Fibroblast of peridontal ligament (primary cell): ENCODE results near the gene HCAR1.
"Not testable (repeated sequence)": the region's sequence is repeated elsewhere in the genome, so short reads cannot be mapped to it uniquely, and the experiment has no call there.

Experiments
- DNase-seq: peaks from one replicate; pipeline ENCODE4 v3.0.0-alpha.2; 2010; ENCODE audit errors: extremely low read depth

HCAR1 gene, protein sequence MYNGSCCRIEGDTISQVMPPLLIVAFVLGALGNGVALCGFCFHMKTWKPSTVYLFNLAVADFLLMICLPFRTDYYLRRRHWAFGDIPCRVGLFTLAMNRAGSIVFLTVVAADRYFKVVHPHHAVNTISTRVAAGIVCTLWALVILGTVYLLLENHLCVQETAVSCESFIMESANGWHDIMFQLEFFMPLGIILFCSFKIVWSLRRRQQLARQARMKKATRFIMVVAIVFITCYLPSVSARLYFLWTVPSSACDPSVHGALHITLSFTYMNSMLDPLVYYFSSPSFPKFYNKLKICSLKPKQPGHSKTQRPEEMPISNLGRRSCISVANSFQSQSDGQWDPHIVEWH

DNA sequence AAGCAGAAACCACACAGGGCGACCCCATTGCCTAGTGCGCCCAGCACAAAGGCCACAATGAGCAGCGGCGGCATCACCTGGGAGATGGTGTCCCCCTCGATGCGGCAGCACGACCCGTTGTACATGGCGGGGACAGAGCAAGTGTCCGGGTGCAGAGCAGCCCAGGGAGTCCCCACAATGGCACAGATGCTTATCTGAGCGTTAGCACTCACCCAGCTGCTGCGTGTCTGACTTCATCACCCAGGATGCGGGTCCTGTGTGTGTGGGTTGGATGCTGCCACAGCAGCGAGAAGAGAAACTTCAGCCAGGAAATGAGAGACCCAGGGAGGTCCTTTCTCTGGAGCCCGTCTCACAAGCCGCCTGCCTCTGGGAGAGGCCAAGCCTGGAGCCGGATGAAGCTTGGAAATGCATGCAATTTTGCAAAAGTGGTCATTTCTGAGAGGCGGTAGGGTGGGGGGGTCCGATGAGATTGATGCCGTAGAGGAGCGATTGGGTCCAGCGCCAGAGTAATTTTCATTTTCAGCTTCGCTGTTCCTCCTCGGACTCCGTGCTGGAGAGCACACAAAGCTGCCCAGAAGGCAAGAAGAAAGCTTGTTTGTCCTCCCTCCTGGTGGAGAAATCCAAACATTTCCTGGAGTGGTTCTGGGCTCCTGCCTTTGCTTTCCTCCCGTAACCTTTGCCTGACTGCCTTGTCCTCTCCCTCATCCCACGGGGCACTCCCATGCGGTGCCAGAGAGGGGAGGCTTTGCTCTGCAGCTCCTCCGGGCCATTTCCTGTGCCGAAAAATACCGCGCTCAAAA lies at the start of gene HCAR1:
Gene HCAR1, minus strand, starts transcription at position 630 of the 800 bp plus-strand sequence. Its CDS starts 505 bp downstream, at position 125.
- DNase-seq: peak; percentile 60

- no peak for DNase-seq
Measured at GRCh38 chr12:122757568-122757967, 26.9 kb upstream of the HCAR1 start.

GRCh38 chr12:122754790-122755189 lies 24.1 kb upstream of the HCAR1 start:
- no peak for DNase-seq

DNA sequence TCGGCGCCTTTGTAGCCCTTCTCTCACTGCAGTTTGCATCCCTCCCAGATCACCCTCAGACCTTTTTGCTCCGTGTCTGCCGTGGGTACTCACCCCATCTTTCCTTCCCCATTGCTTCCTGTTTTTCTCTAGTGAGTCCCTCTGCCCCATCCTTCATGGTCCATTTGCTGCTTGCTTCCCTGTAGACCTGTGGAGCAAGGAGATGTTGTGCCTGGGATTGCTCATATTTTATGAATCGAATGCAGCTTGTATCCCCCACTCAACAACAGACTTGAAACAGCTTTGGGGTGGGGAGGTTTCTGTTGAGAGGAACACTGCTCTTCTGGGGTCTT lies 22.6 kb upstream of the HCAR1 start:
- DNase-seq: no peak

DNA sequence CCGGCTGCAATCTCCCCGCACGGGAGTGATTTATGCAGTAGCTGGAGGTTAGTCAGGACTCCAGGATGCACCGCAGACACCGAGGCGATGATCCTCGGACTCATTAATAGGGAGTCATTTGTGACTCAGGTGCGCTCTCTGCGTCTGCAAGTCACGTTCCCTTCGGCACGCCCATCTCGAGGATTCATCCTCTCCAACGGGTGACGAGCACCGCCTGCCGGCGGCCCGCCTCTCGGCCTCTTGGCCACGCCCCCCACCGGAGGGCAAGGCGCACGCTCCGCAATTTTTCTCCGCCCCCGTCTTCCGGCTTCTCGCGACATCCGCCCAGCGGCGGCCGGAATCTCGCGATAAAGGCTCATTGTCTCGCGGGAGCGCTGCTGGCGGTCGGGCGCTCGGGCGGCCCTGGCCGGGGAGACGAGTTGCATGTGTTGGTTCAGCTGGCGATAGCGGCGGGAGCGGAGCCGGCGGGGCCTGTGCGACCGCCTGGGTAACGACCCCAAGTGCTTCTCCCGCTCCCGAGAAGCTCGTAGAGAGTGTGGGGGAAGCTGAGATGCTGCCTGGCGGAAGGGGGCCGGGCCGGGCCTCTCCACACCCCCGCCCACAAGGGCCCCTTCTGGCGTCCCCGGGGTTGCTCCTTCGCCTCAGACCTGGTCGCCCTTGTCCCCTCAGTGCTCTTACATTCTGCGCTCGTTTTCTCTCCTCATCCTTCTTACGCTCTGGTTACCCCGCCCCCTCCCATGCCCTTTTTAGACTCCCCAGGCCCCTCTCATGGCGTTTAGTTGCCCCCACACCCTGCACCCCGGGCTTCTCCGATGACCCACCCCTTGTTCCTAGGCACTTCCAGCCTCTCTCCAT lies 22.0 kb upstream of the HCAR1 start, which contains the start of gene DENR:
Gene DENR, plus strand, starts transcription at position 361 of the 855 bp plus-strand sequence. CDS start 878 bp downstream, outside the sequence.
- peak; percentile 92 for DNase-seq

DNA sequence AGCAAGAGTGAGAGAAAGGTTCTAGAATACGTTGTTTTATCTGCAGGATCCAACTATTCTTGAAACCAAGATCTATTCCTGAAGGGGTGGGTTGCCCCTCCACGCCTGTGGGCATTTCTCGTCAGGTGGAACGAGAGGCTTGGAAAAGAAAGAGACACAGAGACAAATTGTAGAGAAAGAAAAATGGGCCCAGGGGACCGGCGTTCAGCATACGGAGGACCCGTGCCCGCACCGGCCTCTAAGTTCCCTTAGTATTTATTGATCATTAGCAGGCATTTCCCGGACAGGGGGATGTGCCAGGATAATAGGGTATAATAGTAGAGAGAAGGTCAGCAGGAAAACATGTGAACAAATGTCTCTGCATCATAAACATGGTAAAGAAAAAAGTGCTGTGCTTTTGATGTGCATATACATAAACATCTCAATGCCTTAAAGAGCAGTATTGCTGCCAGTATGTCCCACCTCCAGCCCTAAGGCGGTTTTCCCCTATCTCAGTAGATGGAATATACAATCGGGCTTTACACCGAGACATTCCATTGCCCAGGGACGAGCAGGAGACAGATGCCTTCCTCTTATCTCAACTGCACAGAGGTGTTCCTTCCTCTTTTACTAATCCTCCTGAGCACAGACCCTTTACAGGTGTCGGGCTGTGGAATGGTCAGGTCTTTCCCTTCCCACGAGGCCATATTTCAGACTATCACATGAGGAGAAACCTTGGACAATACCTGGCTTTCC lies 20.3 kb upstream of the HCAR1 start:
- DNase-seq: not testable (repeated sequence)

- DNase-seq: no peak
Measured at GRCh38 chr12:122749569-122750332, 19.1 kb upstream of the HCAR1 start.

DNA sequence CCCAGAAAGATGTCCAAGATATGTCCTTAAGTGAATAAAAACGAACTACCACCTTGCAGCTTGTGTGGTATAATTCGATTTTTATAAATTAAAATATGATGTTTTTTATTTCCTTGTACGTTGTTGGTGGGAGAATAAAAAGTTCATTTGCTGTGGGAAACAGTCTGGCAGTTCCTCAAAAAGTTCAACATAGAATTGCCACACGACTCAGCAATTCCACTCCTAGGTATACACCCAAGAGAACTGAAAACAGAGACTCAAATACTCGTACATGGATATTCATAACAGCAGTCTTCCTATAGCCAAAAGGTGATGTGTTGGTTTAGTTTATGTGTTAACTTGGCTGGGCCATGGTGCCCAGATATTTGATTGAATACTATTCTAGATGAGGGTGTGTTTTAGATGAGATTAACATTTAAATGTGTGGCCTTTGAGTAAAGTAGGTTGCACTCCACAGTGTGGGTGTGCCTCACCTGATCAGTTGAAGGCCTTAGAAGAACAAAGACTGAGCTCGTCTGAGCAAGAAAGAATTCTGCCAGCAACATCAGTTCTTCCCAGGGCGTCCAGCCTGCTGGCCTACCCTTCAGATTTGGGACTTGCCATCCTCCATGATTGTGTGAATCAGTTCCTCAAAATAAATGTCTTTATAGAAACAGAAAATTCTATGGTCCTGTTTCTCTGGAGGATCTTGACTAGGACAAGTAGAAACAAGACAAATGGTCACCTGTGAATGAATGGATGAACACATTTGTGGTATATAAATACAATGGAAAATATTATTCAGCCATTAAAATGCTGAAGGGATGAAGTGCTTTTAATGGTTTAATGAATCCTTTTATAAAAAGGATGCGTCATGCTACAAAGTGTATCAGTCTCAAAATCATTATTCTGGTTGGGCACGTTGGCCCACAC lies 16.8 kb upstream of the HCAR1 start:
- DNase-seq: no peak

DNA sequence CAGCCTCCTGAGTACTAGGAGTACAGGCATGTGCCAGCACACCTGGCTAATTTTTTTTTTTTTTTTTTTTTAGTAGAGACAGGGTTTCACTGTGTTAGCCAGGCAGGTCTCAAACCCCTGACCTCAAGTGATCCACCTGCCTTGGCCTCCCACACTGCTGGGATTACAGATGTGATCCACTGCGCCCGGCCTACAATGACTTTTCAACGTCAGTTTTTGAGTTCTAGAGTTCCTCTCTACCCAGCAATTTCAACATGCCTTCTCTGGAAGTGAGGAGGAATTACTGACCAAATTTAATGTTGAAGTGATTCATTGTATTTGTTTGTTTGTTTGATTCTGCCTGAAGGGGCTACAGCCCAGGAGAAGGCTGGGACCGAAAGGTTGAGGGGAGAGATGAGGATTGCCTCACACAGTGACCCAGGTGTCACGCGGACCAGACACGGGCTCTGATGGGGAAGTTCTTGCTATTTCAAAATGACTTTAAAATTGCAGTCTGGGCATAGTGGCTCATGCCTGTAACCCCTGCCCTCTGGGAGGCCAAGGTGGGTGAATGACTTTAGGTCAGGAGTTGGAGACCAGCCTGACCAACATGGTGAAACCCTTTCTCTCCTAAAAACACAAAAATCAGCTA lies 13.4 kb upstream of the HCAR1 start:
- DNase-seq: no peak

DNA sequence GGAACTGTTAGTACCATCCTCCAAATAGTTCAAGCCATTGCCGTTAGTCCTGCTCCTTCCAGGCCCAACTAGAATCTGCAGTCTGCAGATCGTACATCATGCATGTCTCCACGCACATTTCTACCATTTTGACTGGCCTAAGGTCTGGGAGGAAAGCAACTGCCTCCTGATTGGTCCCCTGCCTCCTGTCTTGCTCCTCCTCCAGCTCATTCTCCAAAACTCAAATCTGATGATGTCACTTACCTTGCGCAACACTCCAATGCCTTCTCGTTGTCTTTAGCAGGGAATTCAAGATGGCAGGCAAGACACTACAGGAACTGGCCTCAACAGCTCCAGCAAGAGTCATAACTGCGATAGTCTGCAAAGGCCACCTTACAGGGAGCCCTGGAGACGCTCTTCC lies 9.7 kb upstream of the HCAR1 start:
- DNase-seq: no peak

GRCh38 chr12:122738571-122738970 lies 7.9 kb upstream of the HCAR1 start:
- DNase-seq: no peak

GRCh38 chr12:122732611-122733010 lies 2.0 kb upstream of the HCAR1 start:
- DNase-seq: no peak

GRCh38 chr12:122732170-122732569 lies 1.5 kb upstream of the HCAR1 start:
- no peak for DNase-seq

GRCh38 chr12:122729583-122730214 lies 945 bp downstream of the HCAR1 start:
- no peak for DNase-seq

GRCh38 chr12:122726080-122726558 lies 4.5 kb downstream of the HCAR1 start:
- DNase-seq: no peak

GRCh38 chr12:122725452-122726079 lies 5.1 kb downstream of the HCAR1 start:
- no peak for DNase-seq

DNA sequence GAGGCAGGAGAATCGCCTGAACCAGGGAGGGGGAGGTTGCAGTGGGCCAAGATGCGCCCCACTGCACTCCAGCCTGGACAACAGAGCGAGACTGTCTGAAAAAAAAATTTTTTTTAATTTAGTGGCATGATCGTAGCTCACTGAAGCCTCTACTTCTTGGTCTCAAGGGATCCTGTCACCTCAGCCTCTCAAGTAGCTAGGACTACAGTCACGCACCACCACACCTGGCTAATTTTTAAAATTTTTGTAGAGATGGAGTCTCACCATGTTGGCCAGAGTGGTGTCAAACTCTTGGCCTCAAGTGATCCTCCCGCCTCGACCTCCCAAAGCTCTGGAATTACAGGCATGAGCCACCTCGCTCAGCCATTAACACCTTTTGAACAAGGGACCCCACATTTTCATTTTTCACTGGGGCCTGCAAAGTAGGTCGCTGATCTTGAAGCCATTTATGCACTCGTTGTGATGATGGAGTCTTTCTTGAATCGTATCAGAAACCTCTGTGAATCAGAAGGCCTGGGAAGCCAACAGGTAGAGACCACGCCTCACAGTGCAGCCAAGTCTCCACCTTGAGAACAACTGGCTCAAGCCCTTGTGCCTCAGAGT lies 5.9 kb downstream of the HCAR1 start:
- DNase-seq: no peak

DNA sequence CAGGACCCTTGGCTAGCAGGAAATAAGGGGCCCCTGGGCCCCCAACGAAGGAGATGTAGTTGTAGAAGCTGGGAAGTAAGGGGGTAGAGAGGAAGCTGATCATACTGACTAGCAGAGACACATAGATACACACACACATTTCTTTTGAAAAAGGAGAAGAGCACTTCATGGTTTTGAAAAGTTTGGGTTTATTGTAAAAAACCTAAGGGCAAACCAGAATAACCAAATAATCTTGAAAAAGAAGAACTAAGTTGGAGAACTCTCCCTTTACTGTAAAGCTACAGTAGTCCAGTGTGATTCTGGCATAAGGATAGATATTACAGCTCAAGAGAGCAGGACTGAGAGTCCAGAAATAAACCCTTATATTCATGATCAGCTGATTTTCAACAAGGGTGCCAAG lies 8.3 kb downstream of the HCAR1 start:
- no peak for DNase-seq
